HG03066 (cell line): Measurements from ENCODE around the gene DCAF6.
"Not testable (repeated sequence)": the region's sequence is repeated elsewhere in the genome, so short reads cannot be mapped to it uniquely, and the experiment has no call there.

Experiments
- ATAC-seq: cut with Tn5 transposase; IDR thresholded peaks from one replicate; pipeline ENCODE4 v1.9.1; 2021; ENCODE audit warnings: low read depth; ENCODE audit not compliant: unreplicated experiment

The DCAF6 gene

DNA sequence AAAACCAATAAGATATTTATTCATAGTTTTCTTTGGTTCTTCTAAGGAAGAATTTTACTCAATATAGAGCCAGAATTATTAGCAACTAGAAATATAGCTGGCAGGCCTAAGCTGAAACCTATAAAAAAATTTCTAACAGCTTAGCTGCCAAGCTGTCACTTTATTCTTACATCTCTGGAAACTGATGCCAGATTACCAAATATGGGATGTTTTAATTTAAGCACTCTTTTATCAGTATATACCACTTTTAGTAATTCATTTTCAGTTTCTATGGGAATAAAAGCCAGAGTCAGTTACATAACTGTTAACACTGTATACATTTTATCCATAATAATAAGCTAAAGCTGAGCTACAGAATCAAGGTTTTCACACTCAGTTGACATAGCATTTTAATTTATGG, 69.0 kb downstream of the DCAF6 start:
- ATAC-seq, result no peak

DNA sequence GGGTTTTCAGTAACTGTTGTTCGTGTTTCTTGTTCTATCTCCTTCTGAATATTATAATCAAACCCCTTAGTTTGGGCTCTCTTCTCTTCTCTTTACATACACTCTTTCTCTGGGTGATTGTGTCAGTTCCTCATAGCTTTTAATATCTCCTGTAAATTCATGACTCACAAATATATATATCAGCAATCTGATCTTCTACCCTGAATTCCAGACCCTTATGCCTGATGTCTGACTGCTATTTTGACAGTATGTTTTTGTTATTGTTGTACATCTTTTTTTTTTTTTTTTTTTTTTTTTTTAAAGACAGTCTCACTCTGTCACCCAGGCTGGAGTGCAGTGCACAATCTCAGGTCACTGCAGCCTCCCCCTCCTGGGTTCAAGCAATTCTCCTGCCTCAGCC, 71.2 kb downstream of the DCAF6 start:
- no peak for ATAC-seq

DNA sequence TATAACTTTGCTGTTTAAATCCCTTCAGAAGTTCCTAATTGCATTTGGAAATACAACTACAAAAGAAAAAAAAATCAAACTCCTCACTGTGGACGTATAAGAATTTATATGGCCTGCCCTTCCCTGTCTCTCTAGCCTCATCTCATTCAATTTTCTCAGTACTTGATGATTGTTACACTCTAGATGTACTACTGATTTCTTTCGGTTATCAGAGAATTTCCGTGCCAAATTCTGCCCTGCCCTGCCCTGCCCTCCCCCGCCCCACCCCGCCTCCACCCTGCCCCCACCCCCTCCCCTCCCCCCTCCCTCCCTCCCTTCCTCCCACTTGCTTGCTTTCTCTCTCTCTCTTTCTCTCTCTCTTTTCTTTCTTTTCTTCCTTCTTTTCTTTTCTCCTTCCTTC, 72.1 kb downstream of the DCAF6 start:
- no peak for ATAC-seq

DNA sequence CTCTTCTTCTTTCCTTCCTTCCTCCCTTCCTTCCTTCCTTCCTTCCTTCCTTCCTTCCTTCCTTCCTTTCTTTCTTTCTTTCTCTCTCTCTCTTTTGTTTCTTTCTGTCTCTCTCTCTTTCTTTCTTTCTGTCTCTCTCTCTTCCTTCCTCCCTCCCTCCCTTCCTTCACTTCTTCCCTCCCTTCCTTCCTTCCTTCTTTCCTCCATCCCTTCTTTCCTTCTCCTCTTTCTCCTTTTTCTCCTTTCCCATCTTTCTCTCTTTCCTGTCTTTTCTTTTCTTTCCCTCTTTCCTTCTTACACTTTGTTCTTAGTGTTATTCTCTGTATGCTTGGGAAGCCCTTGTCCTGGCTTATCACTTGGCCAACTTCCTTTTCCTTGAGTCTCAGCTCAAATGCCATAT, 72.8 kb downstream of the DCAF6 start:
- ATAC-seq, result no peak

DNA sequence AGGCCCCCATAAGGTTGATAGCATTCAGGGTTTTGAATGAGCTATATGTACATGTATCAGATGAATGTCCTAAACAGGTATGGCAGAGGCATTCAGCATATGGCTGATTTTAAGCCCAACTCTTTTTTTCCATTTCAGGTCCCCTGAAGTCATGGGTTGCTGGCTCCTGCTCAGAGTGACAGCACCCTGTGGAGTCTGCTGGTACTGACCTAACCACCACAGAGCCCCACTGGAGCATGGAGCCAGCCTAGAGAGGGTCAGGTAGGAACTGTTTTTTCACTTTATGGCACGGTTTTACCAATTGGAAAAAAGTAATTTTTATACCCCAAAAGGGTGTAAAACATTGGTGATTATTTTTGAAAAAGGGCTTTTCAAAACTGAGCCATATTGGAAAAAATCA, 82.9 kb downstream of the DCAF6 start:
- ATAC-seq, result no peak

DNA sequence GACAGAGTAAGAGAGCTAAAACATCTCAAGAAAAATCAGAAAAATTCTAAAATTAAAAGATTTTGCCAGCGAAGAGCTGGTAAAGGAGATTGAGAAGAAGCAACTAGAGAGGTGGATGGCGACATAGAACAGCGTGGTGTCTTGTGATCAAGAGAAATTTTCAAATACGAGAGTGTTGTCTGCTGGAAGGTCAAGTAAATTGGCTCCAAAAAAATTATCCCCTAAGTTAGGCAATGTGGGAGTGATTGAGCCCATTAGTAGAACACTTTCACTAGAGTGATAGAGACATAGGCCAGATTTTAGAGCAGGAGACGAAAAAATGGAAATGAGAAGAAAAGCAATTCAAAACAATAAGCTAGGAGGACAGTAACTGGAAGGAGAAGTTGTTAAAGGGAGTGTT, 94.7 kb downstream of the DCAF6 start:
- ATAC-seq, result no peak

DNA sequence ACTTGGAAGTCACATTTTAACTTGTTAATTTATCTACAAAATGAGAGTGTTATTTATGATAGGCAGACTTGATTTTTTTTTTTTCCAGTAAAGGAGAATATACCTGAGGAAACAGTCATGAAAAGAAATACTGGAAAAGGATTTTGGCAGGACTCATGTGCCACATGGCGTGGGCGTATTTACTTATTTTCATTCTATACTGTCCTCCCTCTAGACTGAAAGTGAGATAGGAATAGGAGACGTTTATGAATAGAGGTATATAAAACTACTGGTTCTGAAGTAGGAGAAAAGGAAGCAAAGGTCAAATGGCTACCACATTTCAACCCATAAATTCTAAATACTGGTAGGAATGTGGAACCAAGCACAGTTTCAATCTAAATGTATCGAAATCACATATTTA, 95.1 kb downstream of the DCAF6 start:
- no peak for ATAC-seq

DNA sequence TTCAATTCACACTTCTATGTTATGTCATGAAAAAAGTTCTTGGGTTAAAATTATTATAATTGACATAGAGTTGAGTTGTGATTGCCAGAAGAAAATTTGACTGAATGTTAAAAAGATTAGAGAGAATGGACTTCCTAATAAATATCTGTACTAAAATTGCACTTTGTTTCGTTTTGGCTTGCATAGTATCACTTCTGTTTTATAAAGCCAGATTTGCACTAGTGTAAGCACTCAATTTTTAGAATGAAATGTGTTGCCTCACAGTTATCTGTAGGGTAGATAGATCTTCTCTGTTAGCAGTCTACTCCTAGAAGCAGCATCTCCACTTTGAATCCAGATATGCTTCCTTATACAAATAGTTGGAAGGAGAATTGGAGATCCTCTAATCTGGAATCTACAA, 95.5 kb downstream of the DCAF6 start:
- ATAC-seq, result no peak

DNA sequence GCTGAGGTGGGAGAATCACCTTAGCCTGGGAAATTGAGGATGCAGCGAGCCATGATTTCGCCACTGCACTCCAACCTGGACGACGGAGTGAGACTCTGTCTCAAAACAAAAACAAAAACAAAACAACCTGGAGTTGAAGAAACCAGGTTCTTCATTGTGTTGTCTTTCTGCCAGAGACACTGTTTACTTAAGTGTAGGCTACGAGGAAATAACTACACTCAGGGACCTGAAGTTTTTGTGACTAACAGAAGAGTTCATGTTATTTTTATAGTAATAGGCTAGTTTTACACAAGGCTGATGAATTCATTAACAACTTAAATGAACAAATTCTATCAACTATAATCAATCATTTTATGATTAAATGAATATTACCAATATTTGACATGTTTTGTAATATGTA, 98.9 kb downstream of the DCAF6 start:
- no peak for ATAC-seq

DNA sequence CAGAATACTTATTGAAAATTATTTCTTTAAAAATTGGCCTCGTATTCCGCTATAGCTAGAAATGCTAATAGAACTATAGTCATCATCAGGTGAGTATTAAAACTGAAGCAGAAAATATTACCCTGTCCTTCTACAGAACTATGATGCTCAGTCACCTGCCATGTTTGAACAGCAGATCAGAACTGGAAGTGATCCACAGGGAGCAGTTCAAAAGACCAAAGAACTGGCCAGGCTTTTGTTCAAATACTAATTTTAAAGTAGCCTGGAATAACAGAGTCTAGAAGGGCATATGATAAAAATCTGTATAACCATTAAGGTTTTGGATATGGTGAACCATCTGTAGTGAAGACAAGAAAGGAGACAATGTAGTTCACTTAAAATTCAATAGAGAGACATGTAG, 105.9 kb downstream of the DCAF6 start:
- ATAC-seq, result no peak

DNA sequence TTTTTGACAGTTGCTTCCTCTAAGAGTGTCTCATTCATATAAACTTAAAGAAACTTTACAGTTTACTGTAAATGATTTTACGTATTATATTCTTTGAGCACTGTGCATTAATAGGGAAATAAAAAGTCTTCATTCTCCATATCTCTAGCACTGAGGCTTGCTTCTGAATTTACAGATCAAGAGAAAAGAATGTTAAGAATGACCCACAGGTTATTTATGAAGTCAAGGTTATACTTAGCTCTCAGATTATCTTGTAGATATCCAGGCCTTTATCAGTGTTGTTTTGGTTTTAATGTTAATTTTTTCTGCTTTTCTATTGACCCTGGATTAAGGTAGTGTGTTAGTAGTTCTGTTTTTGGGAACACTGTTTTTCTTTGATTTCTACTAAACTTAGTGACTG, 108.8 kb downstream of the DCAF6 start:
- ATAC-seq, result no peak

DNA sequence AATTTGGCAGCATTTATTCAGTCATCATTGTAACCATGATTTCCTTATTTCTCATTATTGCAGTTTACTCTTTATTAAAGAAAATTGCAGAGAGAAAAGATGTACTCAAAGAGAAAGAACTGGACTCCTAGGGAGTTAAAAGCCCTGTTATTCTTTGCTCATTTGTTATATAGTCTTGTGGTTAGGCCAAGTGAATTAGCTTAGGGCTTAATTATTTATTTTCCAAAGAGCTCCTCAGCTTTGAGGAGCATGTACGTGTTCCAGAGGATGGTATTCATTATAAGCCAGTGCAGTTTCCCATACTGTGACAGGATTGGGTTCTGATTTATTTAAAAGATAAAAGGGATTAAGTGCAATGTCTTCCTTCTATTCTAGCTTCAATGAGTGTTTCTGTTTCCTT, 113.8 kb downstream of the DCAF6 start:
- ATAC-seq, result no peak

DNA sequence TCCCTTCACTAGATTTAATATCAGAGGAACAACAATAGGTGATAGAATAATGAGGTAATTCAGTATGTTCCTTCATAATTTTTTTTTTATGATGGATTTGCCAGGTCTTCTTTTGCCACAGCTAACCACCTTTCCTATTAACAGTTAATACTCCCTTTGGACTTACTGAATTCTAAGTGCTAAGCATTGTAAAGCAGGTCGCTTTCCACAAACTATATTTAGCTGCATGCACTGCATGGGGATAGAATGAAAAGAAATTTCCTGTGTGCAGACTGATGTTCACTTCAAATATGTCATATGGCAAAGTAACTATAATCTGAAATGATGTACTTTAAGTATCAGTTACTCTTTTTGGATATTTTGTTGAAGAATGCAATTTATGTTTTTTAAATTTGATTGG, 114.4 kb downstream of the DCAF6 start:
- no peak for ATAC-seq

DNA sequence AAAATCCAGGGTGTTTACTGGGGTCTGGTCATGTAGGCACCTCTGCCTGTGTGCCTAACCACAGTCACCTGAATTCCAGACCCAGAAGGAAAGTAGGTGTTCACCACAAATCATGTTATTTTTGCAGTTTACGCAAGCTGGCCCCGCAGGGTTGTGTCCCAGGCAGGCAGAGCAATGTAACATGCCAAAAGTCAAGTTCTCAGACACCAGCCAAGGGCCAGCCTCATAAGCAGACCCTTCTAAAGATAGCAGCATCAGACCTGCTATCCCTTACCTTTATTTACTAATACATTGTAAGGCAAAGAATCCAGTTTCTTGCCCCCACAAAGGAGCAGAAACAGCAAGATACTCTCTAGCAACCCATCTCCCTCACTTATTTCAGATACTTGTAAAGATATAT, 117.2 kb downstream of the DCAF6 start:
- no peak for ATAC-seq

DNA sequence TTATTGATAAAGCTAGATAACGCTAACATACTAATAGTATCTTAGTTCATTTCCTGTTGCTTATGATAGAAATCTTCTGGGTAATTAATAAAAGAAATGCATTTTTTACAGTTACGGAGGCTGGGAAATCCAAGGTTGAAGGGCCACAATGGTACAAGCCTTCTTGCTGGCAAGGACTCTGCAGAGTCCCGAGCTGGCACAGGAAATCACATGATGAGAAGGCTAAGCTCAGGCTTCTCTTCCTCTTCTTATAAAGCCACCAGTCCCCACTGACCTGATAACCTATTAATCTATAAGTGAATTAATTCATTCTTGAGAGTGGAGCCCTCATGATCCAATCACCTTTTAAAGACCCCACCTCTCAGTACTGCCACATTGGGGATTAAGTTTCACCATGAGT, 117.6 kb downstream of the DCAF6 start:
- no peak for ATAC-seq

DNA sequence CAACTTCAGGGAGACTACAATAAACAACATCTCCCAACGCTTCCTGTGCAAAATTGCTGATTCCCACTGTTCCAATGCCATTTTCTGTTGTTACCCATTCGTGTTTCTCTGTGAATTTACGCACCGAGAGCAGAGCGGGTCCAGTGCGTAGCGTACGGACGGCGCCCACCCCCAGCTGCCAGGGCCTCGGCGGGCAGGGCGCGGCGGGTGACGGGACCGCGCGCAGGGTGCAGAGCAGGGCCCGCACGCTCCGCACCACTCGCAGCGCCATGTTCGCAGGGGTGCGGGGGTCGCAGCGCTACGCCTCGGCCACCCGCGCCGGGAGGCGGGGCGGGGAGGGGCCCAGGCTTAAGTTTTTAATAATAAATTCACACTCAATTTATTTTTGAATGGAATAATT, 119.7 kb downstream of the DCAF6 start:
- ATAC-seq, result not testable (repeated sequence)

DNA sequence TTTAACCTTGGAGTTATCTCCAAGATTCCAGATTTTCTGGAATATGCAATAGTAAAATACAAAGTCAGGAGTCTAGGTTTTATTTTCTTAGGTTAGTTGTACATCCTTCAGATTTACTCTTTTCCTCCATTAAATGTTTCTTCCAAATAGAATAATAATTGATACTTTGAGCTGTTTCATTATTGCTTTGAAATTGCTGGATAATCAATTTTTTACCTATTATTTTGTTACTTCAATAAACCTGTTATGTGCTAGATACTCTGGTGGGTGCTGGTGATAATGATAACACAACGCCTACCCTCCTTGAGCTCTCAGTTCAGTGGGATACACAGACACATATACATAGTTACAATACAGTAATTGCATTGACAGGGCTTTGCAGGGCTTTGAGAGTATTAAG, 120.9 kb downstream of the DCAF6 start:
- ATAC-seq, result no peak

DNA sequence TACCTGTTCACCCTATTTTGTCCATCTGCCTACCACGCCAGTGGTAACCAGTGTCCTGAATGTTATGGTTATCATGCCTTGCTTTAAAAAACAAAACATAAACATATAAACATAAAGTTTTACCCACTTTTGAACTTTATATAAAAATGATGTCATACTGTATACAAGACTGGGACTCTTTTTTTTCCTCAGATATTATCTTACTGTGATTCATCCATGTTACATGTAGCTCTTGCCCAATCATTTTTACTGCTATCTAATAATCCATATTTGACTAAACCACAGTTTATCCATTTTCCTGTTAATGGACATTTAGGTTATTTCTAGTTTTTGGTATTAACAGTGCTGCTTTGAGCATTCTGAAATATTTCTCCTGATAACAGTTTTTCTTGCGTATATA, 121.4 kb downstream of the DCAF6 start:
- no peak for ATAC-seq

DNA sequence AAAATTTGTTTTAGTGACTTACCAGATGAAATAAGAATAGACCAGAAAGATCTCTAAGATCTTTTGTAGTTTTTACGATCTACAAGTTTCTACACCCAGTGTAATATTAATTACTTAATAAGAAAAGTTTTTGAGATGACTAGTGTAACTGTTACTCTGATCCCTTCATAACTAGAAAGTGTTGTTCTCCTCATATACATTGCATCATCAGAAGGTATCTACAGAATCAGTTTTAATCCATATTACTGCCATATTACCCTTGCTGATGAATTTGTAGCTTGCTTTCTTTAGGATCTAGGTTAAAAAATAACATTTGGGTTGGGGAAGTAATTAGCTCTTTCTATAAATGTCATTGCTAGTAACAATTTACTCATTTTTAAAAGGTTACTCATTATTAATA, 127.7 kb downstream of the DCAF6 start:
- no peak for ATAC-seq

DNA sequence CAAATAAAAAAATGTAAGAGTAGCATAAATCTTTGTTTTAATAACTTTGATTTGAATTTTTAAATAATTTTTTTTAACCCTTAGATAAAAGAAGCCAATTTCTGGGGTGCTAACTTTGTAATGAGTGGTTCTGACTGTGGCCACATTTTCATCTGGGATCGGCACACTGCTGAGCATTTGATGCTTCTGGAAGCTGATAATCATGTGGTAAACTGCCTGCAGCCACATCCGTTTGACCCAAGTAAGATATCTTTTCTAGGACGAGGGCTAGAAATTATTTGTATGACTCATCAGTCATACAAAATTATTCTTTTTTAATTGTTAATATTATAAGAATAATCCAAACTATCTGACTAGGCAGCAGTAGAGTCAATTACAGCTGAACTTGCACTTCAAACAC, 129.0 kb downstream of the DCAF6 start:
- no peak for ATAC-seq

DNA sequence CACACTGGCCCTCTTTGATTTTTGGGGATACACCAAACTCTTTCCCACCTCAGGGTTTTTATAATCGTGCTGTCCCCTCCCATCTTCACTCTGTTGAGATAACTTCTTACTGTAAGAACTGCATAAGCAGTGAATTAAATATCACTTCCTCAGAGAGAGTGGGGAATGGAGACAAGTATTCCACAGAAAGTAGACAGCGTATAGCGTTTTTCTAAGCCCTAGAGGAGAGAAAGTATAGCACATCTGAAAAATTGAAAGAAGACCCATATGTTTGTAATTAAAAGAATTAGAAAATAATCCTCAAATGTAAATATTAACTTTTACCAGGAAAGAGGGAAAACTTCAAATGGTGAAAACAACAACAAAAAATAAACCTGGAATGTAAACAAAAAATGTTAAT, 132.9 kb downstream of the DCAF6 start:
- no peak for ATAC-seq

DNA sequence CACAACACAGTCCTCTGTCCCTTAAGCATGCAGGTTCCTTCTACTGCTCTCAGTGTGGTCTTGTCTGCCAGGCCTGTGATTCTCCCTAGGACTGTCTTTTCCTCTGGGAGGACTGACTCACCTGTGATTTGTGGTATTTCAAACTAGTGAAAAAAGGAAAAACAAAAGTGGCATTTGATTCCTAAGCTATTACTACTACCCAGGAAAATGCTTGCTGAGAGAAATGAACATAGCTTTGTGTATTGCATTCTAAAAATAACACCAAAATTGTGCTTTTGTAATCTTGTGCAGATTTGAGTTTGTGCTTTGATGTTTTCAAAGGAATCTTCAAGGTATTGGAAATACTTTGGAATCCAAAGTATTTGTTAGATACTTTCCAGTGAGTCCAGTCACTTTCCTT, 143.3 kb downstream of the DCAF6 start:
- ATAC-seq, result no peak

DNA sequence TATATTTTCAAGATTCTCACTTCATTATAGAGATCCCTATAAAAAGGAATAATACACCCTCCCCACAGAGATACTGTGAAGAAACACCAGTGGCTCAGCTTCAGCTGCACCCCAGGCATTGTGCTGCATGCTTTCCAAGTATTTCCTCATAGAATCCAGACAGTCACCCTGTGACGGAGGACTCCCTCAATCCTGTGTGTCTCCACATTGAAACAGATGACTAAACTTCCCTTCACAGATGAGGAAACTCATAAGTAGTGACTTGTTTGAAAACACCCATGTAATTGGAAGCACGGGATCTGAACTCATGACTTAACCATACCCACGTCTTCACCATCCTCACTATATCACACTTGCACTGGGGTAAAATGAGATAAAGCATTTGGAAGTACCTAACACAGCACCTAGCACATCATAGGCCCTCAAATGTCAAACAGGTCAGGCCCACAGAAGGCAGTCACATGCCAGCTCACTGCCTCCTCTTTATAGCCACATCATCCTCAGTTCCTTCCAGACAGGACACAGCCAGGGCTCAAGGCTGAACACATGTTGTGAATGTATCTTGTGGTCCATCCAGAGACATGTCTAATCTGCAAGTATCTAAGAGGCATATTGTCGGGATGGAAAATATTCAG, 145.0 kb downstream of the DCAF6 start:
- no peak for ATAC-seq
